NCI-H1048 (cell line): ENCODE data around the gene DCDC2C.
"Not testable (repeated sequence)": the region's sequence is repeated elsewhere in the genome, so short reads cannot be mapped to it uniquely, and the experiment has no call there.

Source experiments
- DNase-seq: peaks from one replicate; lab custom pipeline; 2025; lab: John Stamatoyannopoulos, UW

The DCDC2C gene

GRCh38 chr2:3777966-3778365 is 74.6 kb downstream of the DCDC2C start:
- no peak for DNase-seq

DNA sequence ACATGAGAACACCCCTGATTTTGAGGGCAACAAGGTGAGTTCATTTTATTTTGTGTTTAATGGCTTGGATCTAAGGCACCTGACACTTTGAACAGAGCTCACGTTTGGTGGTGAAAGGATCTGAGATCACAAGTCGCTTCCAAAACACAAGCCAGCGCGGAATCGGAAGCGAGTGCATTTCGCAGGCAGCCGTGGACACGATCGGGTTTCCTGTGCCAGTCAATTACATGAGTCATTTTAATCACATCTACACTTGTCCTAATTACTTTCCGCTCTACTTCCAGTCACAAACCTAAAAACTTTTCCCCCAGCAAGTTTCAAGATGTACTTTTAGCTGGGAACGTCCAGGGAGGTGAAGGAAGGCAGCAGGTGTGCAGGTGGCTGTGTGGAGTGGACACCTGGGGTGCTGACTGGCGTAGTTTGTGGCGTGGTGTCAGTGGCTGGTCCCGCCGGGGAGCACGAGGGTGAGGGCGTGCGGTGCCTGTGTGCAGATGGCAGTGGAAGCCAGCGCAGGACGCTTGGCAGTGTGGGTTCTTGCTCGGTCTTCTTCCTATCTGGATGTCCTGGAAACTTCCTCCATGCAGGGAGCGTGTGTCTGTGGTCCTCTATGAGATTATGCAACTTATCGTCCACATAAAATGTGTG is 75.6 kb downstream of the DCDC2C start:
- DNase-seq: no peak

GRCh38 chr2:3779496-3780049 is 76.2 kb downstream of the DCDC2C start:
- DNase-seq: no peak

DNA sequence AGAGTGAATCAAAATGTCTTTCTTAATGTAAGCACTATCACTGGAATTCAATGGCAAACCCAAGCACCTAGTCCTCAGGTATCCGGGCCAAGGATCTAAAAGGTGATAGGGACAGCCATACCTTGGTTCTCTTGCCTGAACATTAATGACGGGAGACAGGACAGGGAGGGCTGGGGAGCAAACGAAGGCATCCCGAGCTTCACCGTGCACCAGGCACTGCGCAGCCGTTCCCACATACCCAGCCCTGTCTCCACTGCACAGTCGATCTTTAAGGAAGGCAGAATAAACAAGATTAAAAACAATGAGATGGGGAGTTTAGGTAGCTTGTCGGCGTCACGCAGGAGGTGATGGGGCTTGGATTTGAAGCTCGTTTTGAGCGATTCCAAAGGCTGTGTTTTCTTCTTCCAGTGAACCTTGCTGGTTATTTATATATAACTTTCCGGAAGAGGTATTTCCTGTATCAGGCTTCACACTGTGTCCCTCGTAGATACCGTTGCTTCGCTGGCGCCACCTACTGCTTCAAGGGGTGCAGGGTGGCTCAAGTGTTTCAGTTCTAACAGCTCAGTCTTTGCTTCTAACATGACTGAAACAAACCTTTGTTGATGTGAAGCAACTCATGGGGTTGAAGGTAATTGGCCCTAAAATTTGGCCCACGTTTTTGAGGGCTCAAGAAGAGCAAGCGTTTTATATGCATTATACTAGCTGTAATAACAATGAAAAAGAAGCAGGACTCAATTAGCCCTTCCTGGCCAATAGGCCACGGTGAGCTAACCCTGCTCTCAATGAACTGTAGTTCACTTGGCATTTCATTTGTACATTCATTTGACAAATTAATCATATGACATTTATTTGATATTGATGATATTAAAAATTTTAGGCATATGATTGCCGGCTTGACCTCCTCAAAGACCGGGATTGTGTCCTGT is 77.4 kb downstream of the DCDC2C start:
- peak; percentile 29 for DNase-seq

DNA sequence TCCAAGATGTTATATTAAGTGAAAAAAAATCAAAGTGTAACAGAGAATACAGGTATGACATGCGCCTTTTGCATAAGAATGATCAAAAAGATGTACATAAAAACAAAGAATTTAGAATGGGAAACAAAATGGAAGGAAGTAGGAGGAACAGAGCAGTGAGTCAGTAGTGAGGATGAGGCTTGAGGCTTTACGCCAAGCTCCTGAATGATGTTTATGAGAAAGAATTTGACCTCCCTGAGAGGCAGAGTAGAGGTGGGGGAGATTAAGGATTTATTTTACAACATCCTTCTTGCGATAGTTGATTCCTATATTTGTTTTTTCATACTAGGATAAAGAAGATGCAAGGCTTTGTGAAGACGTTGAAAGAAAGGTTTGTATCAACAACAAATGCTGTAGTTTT is 81.4 kb downstream of the DCDC2C start:
- DNase-seq: no peak

DNA sequence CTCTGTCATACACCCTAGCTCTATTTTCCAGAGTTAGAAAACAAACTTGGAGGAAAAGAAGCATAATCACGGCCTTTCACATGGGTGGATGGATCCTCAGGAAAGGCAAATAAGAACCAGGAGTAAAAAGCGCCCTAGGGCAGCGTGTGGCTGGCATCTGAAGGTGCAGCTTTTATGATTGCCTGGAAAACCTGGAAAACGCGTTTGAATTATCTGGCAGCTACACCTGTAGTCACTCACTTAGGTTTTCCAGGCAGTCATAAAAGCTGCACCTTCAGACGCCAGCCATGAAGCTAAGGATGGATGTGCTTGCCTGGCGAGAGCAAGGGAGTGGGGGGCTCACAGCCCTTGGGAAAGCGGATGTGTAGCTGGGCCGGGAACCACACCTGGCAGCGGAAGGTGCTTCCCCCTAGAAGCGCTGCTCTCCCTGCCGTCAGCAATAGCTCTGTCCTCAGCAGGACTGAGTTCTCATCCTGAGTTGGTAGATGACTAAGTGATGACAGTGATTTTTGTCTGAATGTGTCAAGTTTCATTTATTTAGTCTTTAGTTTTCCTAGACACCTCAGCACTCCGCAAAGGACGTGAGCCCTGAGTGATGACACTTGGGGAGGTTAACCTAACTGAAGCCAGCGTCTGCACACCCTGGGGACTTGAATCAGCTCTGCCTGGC is 82.0 kb downstream of the DCDC2C start:
- DNase-seq: no peak

DNA sequence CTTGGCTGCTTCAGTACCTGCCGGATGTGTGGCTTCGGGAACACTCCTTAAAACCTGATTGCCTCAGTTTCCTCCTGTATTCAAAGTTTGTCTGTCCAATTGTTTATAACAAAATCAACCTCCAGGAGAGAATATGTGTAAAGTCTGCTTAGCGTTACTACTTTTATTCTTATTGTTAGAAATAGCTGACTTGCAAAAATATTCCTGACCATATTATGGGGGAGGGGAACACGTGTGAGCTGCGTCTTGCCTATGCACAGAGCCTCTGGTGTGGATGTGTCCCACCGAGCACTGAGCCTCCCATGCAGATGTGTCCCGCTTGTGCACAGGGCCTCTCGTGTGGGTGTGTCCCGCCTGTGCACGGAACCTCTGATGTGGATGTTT is 82.5 kb downstream of the DCDC2C start:
- DNase-seq: no peak

GRCh38 chr2:3787768-3788167 is 84.4 kb downstream of the DCDC2C start:
- no peak for DNase-seq

- no peak for DNase-seq
Measured at GRCh38 chr2:3789256-3789655, 85.9 kb downstream of the DCDC2C start.

DNA sequence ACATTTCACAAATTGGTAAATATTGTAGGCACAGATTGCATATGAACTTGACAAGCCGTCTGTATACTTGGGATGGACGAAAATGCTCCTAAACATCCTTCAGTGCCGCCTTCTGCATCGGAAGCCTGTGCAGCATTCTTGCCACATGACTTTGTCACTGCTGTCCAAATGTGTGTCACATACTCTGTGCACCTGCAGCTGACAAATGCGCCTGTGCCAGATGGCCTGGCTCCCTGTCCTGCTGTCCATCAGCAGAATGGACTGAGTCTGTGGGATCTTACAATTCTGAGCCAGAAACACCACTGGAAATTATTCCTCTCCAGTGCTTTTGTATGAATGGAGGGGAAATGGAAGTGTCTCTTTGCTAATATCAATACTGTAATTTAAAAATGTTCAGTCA is 89.9 kb downstream of the DCDC2C start:
- DNase-seq: no peak

DNA sequence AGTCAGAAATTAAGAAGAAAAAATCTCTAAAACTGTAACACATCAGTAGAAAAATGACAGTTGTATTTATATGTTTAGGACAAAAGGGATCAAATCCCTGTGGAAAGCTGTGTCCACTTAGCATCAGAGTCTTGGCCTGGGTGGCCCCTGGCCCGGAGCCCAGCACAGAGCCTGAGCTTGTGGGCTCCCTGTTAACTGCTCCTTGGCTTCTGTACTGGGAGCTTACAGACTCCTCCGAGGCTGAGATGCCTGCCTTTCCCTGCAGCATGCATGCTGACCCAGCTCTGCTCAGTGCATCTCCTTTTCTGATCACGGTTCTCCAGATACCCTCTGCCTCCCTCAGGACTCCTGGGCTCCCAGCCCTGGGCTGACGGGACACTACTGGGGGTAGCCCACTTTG is 98.1 kb downstream of the DCDC2C start:
- no peak for DNase-seq

- no peak for DNase-seq
Measured at GRCh38 chr2:3805201-3805939, 102.0 kb downstream of the DCDC2C start.

DNA sequence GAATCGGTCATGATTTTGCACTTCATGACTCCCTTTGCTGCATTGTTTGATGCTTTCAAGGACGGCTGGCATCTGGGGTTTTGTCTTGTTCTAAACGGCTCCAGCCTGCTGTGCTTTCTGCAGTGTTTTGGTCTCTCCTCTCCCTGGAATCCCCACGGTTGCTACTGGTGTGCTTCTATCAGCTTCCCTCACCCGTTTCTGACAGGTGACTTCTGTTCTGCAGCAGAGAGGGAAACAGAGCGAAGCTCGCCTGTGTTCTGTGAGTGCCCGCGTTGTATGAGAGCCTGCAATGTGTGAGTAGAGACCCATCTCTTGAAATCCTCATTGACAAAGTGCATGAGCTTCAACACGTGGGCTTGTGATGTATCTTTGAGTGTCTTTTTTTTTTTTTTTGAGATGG is 102.8 kb downstream of the DCDC2C start:
- DNase-seq: no peak

- no peak for DNase-seq
Measured at GRCh38 chr2:3806730-3807129, 103.4 kb downstream of the DCDC2C start.

DNA sequence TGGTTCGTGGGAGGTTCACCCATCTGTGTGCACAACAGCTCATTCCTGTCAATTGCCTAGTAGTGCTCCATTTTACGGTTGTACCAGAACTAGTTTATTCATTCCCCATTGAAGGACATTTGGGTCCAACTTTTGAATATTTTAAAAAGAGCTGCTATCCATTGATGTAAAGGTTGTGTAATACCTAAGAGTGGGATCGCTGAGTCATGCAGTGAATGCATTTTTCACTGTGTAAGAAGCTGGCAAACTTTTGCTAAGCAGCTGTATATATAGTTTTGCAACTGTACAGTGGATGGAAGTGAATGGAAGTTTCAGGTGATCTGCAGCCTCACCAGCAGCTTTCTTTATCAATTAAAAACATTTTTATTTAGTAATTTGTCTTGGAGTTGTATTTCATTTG is 104.5 kb downstream of the DCDC2C start:
- DNase-seq: no peak

DNA sequence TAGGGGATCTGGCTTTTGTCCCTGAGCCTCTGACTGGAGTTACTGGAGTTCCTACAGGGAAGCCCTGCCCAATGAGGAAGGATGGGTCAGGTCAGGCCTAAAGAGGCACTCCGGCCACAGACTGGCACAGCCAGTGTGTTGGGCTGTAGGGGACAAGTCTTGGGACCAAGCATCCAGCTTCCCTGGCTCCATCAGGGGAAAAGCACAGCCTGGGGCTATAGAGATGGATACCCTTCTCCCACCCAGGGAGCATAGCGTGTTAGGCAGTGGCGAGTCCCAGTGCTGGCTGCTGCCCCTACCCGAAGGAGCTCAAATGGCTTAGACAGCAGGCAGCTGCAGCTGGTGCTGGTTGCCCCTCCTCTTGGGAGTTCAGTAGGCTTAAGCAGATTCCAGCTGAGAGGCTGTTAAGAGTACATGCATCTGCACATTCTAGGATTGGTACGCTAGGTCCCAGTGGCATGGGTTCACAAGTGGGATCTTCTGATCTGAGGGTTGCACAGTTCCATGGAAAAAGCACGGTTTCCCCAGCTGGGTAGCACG is 111.4 kb downstream of the DCDC2C start:
- DNase-seq: no peak

GRCh38 chr2:3817144-3817543 is 113.8 kb downstream of the DCDC2C start:
- DNase-seq: not testable (repeated sequence)

GRCh38 chr2:3823748-3824147 is 120.4 kb downstream of the DCDC2C start:
- DNase-seq: no peak

- peak; percentile 15 for DNase-seq
Measured at GRCh38 chr2:3827673-3828575, 124.5 kb downstream of the DCDC2C start.

- no peak for DNase-seq
Measured at GRCh38 chr2:3830796-3831195, 127.4 kb downstream of the DCDC2C start.

- no peak for DNase-seq
Measured at GRCh38 chr2:3837086-3837485, 133.7 kb downstream of the DCDC2C start.
